Suprapubic skin (tissue), 4 donors: ENCODE results near the gene MS4A5.

Source experiments
- CTCF ChIP-seq, 2 donors: fragments of 200-600 bp in 1 of 2; fragments of 450-650 bp in 1 of 2; sonication (generic) in 1 of 2; IDR thresholded peaks; one replicate each; pipeline ENCODE4 v1.5.1; 2016 to 2019; ENCODE audit warnings: antibody characterized with exemption in 2 of 2, mild to moderate bottlenecking in 1 of 2, moderate library complexity in 1 of 2
- EP300 ChIP-seq: sonication (generic); formaldehyde crosslinking; IDR thresholded peaks from one replicate; pipeline ENCODE4 v1.6.1; 2017; ENCODE audit warnings: antibody characterized with exemption
- POLR2A ChIP-seq, 2 donors: fragments of 450-650 bp; IDR thresholded peaks; one replicate each; pipeline ENCODE4 v1.6.1; 2017; ENCODE audit warnings: antibody characterized with exemption in 2 of 2, mild to moderate bottlenecking in 2 of 2, moderate library complexity in 2 of 2
- POLR2AphosphoS5 ChIP-seq, 3 donors: sonication (generic); formaldehyde crosslinking; IDR thresholded peaks; one replicate each; pipeline ENCODE4 v1.6.1; 2017; ENCODE audit warnings: antibody characterized with exemption in 3 of 3

GRCh38 chr11:60468829-60469228 lies 39.5 kb downstream of the MS4A5 start:
- TF ChIP-seq CTCF (IDR thresholded peaks at IDR 0.05) = no peak
- TF ChIP-seq POLR2A (IDR thresholded peaks at IDR 0.05) = no peak
- no peak for TF ChIP-seq POLR2AphosphoS5 (IDR thresholded peaks at IDR 0.05)
- no peak for TF ChIP-seq EP300
